GM12878 (cell line): ENCODE data around the gene FIG4. TPM values are rescaled to one million over a fixed set of nuclear protein-coding genes. Genes with fewer than 3 reads are reported as not detected.
"Not testable (repeated sequence)": the region's sequence is repeated elsewhere in the genome, so short reads cannot be mapped to it uniquely, and the experiment has no call there.

Source experiments
- ATAC-seq: fragments of 200-7000 bp; cut with Tn5 transposase; 3 replicates; pipeline ENCODE4 v1.9.1; 2020; ENCODE audit warnings: mild to moderate bottlenecking, moderate library complexity
- BruUV-seq: library from RNA; stranded (reverse); fragments of 400-500 nt; replicated peaks from 2 replicates; lab custom pipeline; 2021; lab: Mats Ljungman, UMichigan
- CTCF ChIA-PET: fragments of 300-600 bp; sonication (Branson Sonifier 250); formaldehyde crosslinking; extraction: SDS; loops from one replicate; lab custom pipeline; 2021; ENCODE audit warnings: inconsistent platforms; lab: Yijun Ruan, JAX
- POLR2A ChIA-PET: fragments of 350-600 bp; formaldehyde crosslinking; extraction: SDS; loops from one replicate; lab custom pipeline; 2021; ENCODE audit warnings: inconsistent platforms; lab: Charles Lee
- RAD21 ChIA-PET: fragments of 300-600 bp; sonication (Branson Sonifier 250); formaldehyde crosslinking; loops from one replicate; lab custom pipeline; 2023; ENCODE audit warnings: antibody characterized with exemption; ENCODE audit not compliant: unreplicated experiment; lab: Charles Lee
- SMC1A ChIA-PET: fragments of 300-600 bp; sonication (Branson Sonifier 250); formaldehyde crosslinking; loops from one replicate; lab custom pipeline; 2023; ENCODE audit not compliant: unreplicated experiment, uncharacterized antibody; lab: Charles Lee
- DNase-seq: peaks from one replicate; pipeline ENCODE4 v3.0.0-alpha.2; 2011; ENCODE audit warnings: low read depth, low spot score
- FAIRE-seq: peaks from 3 replicates; lab custom pipeline; 2011; peaks lifted over from hg19 to GRCh38; lab: Jason Lieb, UNC
- H2AFZ ChIP-seq: 2 replicates; pipeline ENCODE4 v1.6.0; 2011; ENCODE audit warnings: low read depth, low read length, control low read depth; ENCODE audit not compliant: control insufficient read depth
- H3K27ac ChIP-seq: 2 replicates; pipeline ENCODE4 v1.5.1; 2011; ENCODE audit warnings: control low read depth; ENCODE audit not compliant: control insufficient read depth, insufficient read depth
- H3K27me3 ChIP-seq, 2 experiments: replicated peaks in 1 of 2; 2 replicates each; pipeline versions ENCODE4 v1.6.0 to v1.6.1; 2011; ENCODE audit warnings: low read length in 1 of 2; ENCODE audit not compliant: control insufficient read depth in 2 of 2, insufficient read depth in 2 of 2
- H3K36me3 ChIP-seq, 2 experiments: 2 replicates each; pipeline ENCODE4 v1.5.1; 2011; ENCODE audit warnings: low read length in 1 of 2; ENCODE audit not compliant: control insufficient read depth in 2 of 2, insufficient read depth in 2 of 2
- H3K4me1 ChIP-seq: 2 replicates; pipeline ENCODE4 v1.6.1; 2011; ENCODE audit warnings: mild to moderate bottlenecking, low read length, moderate library complexity, mixed read lengths; ENCODE audit not compliant: control insufficient read depth, insufficient read depth
- H3K4me2 ChIP-seq: 2 replicates; pipeline ENCODE4 v1.6.0; 2011; ENCODE audit warnings: control low read depth; ENCODE audit not compliant: control insufficient read depth, insufficient read depth
- H3K4me3 ChIP-seq: fragments of 200-600 bp; sonication (generic); 2 replicates; pipeline ENCODE4 v1.5.1; 2016
- H3K79me2 ChIP-seq: 2 replicates; pipeline ENCODE4 v1.6.0; 2011; ENCODE audit warnings: low read length; ENCODE audit not compliant: control insufficient read depth, insufficient read depth
- H3K9ac ChIP-seq: 2 replicates; pipeline ENCODE4 v1.8.0; 2011; ENCODE audit warnings: low read length, control low read depth, mixed read lengths; ENCODE audit not compliant: control insufficient read depth, insufficient read depth
- H3K9me3 ChIP-seq: replicated peaks from 3 replicates; pipeline ENCODE4 v1.5.1; 2011; ENCODE audit warnings: mild to moderate bottlenecking, low read length; ENCODE audit not compliant: control insufficient read depth, insufficient read depth
- H4K20me1 ChIP-seq: 2 replicates; pipeline ENCODE4 v1.6.0; 2011; ENCODE audit not compliant: control insufficient read depth, insufficient read depth
- EGR1 ChIP-seq, 2 experiments: IDR thresholded peaks; 1 replicate in 1 of 2; 2 replicates in 1 of 2; pipeline ENCODE4 v1.6.1; 2011 to 2012; ENCODE audit warnings: low read depth in 2 of 2, low read length in 2 of 2, borderline replicate concordance in 1 of 2, mild to moderate bottlenecking in 1 of 2, moderate library complexity in 1 of 2
- PAX8 ChIP-seq: fragments of 450-650 bp; IDR thresholded peaks from 2 replicates; pipeline ENCODE4 v1.6.1; 2017; ENCODE audit warnings: mild to moderate bottlenecking, moderate library complexity
- POLR2AphosphoS2 ChIP-seq: IDR thresholded peaks from 2 replicates; pipeline ENCODE4 v1.6.1; 2011; ENCODE audit warnings: low read depth, mild to moderate bottlenecking, low read length, improper control_type of control experiment, moderate library complexity
- WGBS: methylation state at CpG from one replicate; pipeline ENCODE4 v1.1.6; 2016; ENCODE audit warnings: low lambda C conversion rate; ENCODE audit not compliant: insufficient replicate concordance, insufficient coverage; ENCODE audit errors: missing lambda C conversion rate; 5-methylcytosine and 5-hydroxymethylcytosine counted together
- in situ Hi-C: fragments of 300-500 bp; cut with MboI; formaldehyde crosslinking; loops from 9 replicates; pipeline ENCODE4 v1.14.3; 2018; ENCODE audit warnings: mixed read lengths
- intact Hi-C: fragments of 100-400 bp; cut with micrococcal nuclease; formaldehyde crosslinking; loops from one replicate; pipeline ENCODE4 v1.14.2; 2022; ENCODE audit not compliant: unreplicated experiment
- polyA plus RNA-seq, 11 experiments: library from polyadenylated mRNA; depleted of rRNA in 4 of 11; unstranded in 6 of 11; stranded (reverse) in 5 of 11; fragments of >200 nt; fragmentation: Nextera tagmentation in 4 of 11; fragmentation: Illumina TruSeq in 1 of 11; extraction: Ambion mirVana in 4 of 11; extraction: Trizol in 1 of 11; gene quantifications; 1 replicate in 1 of 11; 2 replicates in 10 of 11; pipeline versions ENCODE4 v1.2.1 to v1.2.3, GENCODE V29; 2011 to 2016; ENCODE audit warnings: inconsistent platforms in 2 of 11, missing spikeins in 2 of 11, low read depth in 1 of 11
- total RNA-seq, 4 experiments: library from RNA; depleted of rRNA in 3 of 4; stranded (reverse); fragments of >200 nt in 3 of 4; fragmentation: Illumina TruSeq in 1 of 4; extraction: Trizol in 1 of 4; gene quantifications; 2 replicates each; pipeline versions ENCODE4 v1.2.1 to v1.2.3, GENCODE V29; 2013 to 2021
- TF ChIP-seq, protein P1 (sequence below): fragments of 450-650 bp; IDR thresholded peaks from 2 replicates; pipeline ENCODE4 v1.6.1; 2014; ENCODE audit warnings: mild to moderate bottlenecking
- TF ChIP-seq, protein P2 (sequence below), 3 experiments: IDR thresholded peaks in 2 of 3; conservative IDR thresholded peaks in 1 of 3; 2 replicates each; pipeline ENCODE4 v1.5.1; 2011; ENCODE audit warnings: low read depth in 3 of 3, low read length in 3 of 3, mild to moderate bottlenecking in 3 of 3, control low read depth in 2 of 3, moderate library complexity in 2 of 3, inconsistent platforms in 1 of 3, mixed read lengths in 1 of 3; ENCODE audit not compliant: control insufficient read depth in 2 of 3, insufficient read depth in 1 of 3; ENCODE audit errors: extremely low read depth in 1 of 3
- TF ChIP-seq, protein P3 (sequence below): IDR thresholded peaks from 2 replicates; pipeline ENCODE4 v1.6.1; 2012; ENCODE audit warnings: improper control_type of control experiment, low read depth, low read length; ENCODE audit not compliant: insufficient replicate concordance

The FIG4 gene
- total and polyA plus RNA-seq, 10 of the 15 experiments (the other 5 are each of a cell fraction or from before 2014, with no cell fraction given) = 3.8 to 23.2 (median 11.8) TPM

DNA sequence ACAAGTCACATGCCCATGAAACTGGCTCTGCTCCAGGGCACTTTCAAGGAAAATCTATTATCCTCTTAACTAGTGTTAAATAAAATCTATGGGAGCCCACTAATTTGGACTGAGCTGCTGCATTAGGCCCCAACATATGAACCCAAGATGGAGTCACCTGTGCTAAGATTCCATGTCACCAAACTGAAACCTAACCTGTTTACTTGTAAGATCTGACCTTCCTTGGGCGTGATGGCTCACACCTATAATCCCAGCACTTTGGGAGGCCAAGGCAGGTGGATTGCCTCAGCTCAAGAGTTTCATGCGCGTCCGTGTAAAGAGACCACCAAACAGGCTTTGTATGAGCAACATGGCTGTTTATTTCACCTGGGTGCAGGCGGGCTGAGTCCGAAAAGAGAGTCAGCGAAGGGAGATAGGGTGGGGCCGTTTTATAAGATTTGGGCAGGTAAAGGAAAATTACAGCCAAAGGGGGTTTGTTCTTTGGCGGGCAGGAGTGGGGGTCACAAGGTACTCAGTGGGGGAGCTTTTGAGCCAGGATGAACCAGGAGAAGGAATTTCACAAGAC is 164.5 kb downstream of the FIG4 start:
- SMC1A ChIA-PET, RAD21 ChIA-PET, DNase-seq, H2AFZ ChIP-seq, CTCF ChIA-PET, H3K9ac ChIP-seq, H4K20me1 ChIP-seq, H3K9me3 ChIP-seq, H3K27ac ChIP-seq, H3K4me3 ChIP-seq, H3K27me3 ChIP-seq, FAIRE-seq, in situ Hi-C loops, POLR2A ChIA-PET, intact Hi-C loops, H3K4me1 ChIP-seq, H3K79me2 ChIP-seq, BruUV-seq, ATAC-seq, H3K4me2 ChIP-seq, H3K36me3 ChIP-seq: not testable (repeated sequence)
- 60% methylated on average over 9 of the region's 9 CpGs for WGBS

DNA sequence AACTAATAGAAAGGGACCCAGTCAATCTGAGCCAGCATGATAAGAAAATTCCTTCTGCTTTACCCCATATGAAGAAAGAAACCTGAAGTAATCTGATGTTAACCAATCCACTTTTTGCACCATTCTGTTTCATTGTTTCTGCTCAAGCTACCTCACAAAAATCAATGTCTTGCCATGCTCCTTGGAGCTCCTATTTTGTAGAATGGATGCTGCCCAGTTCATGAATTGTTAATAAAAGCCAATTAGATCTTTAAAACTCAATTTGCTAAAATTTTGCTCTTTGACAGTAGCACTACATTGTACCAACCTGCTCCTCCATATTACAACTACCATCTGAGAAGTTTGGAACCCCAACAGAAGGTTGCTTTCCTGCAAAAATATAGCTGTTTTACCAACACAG is 170.8 kb downstream of the FIG4 start:
- no peak overlapping the region for H3K4me3 ChIP-seq
- H3K4me1 ChIP-seq = no peaks in the 10 kb centered on the region
- H3K36me3 ChIP-seq = no peaks in the 10 kb centered on the region
- H3K79me2 ChIP-seq = no peaks in the 10 kb centered on the region
- intact Hi-C loops = no loop called here
- H2AFZ ChIP-seq = no peak overlapping the region
- H3K9me3 ChIP-seq = no peaks in the 10 kb centered on the region
- H4K20me1 ChIP-seq = no peaks in the 10 kb centered on the region
- DNase-seq = no peak
- ChIA-PET POLR2A (no interaction called here), SMC1A (no interaction called here), RAD21 (interaction anchor here (1.7 kb wide), 1 partner anchor 178 kb away, joined by 6 read pairs; no protein-coding TSS in a partner anchor), CTCF (no interaction called here)
- no TSS peak for BruUV-seq
- no peaks in the 10 kb centered on the region for H3K27me3 ChIP-seq
- no peak overlapping the region for H3K9ac ChIP-seq
- no peak for ATAC-seq
- no peak overlapping the region for H3K4me2 ChIP-seq
- in situ Hi-C loops = no loop called here
- no peak overlapping the region for H3K27ac ChIP-seq
- FAIRE-seq = no peak
- TF ChIP-seq POLR2AphosphoS2 = no peak
- no peak for TF ChIP-seq EGR1 (IDR thresholded peaks at IDR 0.05; ENCODE audit: borderline replicate concordance in 1 of 2, low read depth in 2 of 2, low read length in 2 of 2)
- no peak for TF ChIP-seq PAX8
- TF ChIP-seq, protein P1, sequence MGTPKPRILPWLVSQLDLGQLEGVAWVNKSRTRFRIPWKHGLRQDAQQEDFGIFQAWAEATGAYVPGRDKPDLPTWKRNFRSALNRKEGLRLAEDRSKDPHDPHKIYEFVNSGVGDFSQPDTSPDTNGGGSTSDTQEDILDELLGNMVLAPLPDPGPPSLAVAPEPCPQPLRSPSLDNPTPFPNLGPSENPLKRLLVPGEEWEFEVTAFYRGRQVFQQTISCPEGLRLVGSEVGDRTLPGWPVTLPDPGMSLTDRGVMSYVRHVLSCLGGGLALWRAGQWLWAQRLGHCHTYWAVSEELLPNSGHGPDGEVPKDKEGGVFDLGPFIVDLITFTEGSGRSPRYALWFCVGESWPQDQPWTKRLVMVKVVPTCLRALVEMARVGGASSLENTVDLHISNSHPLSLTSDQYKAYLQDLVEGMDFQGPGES = no peak
- TF ChIP-seq, protein P2, sequence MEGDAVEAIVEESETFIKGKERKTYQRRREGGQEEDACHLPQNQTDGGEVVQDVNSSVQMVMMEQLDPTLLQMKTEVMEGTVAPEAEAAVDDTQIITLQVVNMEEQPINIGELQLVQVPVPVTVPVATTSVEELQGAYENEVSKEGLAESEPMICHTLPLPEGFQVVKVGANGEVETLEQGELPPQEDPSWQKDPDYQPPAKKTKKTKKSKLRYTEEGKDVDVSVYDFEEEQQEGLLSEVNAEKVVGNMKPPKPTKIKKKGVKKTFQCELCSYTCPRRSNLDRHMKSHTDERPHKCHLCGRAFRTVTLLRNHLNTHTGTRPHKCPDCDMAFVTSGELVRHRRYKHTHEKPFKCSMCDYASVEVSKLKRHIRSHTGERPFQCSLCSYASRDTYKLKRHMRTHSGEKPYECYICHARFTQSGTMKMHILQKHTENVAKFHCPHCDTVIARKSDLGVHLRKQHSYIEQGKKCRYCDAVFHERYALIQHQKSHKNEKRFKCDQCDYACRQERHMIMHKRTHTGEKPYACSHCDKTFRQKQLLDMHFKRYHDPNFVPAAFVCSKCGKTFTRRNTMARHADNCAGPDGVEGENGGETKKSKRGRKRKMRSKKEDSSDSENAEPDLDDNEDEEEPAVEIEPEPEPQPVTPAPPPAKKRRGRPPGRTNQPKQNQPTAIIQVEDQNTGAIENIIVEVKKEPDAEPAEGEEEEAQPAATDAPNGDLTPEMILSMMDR (IDR thresholded peaks at IDR 0.05 in 2 of 3, conservative IDR thresholded peaks at IDR 0.05 in 1 of 3; ENCODE audit: control insufficient read depth in 2 of 3, extremely low read depth in 1 of 3, insufficient read depth in 1 of 3, low read depth in 3 of 3, low read length in 3 of 3) = no peak
- TF ChIP-seq, protein P3, sequence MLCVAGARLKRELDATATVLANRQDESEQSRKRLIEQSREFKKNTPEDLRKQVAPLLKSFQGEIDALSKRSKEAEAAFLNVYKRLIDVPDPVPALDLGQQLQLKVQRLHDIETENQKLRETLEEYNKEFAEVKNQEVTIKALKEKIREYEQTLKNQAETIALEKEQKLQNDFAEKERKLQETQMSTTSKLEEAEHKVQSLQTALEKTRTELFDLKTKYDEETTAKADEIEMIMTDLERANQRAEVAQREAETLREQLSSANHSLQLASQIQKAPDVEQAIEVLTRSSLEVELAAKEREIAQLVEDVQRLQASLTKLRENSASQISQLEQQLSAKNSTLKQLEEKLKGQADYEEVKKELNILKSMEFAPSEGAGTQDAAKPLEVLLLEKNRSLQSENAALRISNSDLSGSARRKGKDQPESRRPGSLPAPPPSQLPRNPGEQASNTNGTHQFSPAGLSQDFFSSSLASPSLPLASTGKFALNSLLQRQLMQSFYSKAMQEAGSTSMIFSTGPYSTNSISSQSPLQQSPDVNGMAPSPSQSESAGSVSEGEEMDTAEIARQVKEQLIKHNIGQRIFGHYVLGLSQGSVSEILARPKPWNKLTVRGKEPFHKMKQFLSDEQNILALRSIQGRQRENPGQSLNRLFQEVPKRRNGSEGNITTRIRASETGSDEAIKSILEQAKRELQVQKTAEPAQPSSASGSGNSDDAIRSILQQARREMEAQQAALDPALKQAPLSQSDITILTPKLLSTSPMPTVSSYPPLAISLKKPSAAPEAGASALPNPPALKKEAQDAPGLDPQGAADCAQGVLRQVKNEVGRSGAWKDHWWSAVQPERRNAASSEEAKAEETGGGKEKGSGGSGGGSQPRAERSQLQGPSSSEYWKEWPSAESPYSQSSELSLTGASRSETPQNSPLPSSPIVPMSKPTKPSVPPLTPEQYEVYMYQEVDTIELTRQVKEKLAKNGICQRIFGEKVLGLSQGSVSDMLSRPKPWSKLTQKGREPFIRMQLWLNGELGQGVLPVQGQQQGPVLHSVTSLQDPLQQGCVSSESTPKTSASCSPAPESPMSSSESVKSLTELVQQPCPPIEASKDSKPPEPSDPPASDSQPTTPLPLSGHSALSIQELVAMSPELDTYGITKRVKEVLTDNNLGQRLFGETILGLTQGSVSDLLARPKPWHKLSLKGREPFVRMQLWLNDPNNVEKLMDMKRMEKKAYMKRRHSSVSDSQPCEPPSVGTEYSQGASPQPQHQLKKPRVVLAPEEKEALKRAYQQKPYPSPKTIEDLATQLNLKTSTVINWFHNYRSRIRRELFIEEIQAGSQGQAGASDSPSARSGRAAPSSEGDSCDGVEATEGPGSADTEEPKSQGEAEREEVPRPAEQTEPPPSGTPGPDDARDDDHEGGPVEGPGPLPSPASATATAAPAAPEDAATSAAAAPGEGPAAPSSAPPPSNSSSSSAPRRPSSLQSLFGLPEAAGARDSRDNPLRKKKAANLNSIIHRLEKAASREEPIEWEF = no peak
